Activated CD4-positive, alpha-beta T cell treated with anti-CD3 and anti-CD28 coated beads for 36 hours (primary cell): ENCODE results near the gene GNG5. TPM values are rescaled to one million over a fixed set of nuclear protein-coding genes. Genes with fewer than 3 reads are reported as not detected.
A peak's percentile ranks its signal among the peaks of the same experiment; 100 is the strongest.
"Not testable (repeated sequence)": the region's sequence is repeated elsewhere in the genome, so short reads cannot be mapped to it uniquely, and the experiment has no call there.

Source experiments
- ATAC-seq: fragments of 200-7000 bp; cut with Tn5 transposase; one replicate; pipeline ENCODE4 v1.10.0; 2021; ENCODE audit warnings: mild to moderate bottlenecking, moderate library complexity
- CTCF ChIA-PET: fragments of 350-600 bp; sonication (Branson Sonifier 250); formaldehyde crosslinking; loops from one replicate; lab custom pipeline; 2021; ENCODE audit warnings: antibody characterized with exemption; lab: Charles Lee
- POLR2A ChIA-PET: fragments of 350-600 bp; sonication (Branson Sonifier 250); formaldehyde crosslinking; loops from one replicate; lab custom pipeline; 2021; ENCODE audit warnings: antibody characterized with exemption, inconsistent platforms; lab: Charles Lee
- DNase-seq: peaks from one replicate; pipeline ENCODE4 v3.0.0-alpha.2; 2020
- H3K27ac Mint-ChIP-seq: one replicate; pipeline ENCODE4 v1.8.0; 2021; ENCODE audit warnings: mixed read lengths
- H3K27me3 Mint-ChIP-seq: one replicate; pipeline ENCODE4 v1.8.0; 2021; ENCODE audit warnings: mixed read lengths
- H3K36me3 Mint-ChIP-seq: one replicate; pipeline ENCODE4 v1.8.0; 2021; ENCODE audit warnings: low read depth, mixed read lengths
- H3K4me1 Mint-ChIP-seq: one replicate; pipeline ENCODE4 v1.8.0; 2021; ENCODE audit warnings: mixed read lengths
- H3K4me3 Mint-ChIP-seq: one replicate; pipeline ENCODE4 v1.8.0; 2021; ENCODE audit warnings: mild to moderate bottlenecking, moderate library complexity, mixed read lengths
- H3K9me3 Mint-ChIP-seq: one replicate; pipeline ENCODE4 v1.8.0; 2021; ENCODE audit warnings: low read depth, mixed read lengths
- intact Hi-C, 2 experiments: fragments of 100-400 bp; cut with DNase I in 1 of 2; cut with micrococcal nuclease in 1 of 2; formaldehyde crosslinking; loops; one replicate each; pipeline versions ENCODE4 v1.14.2 to v1.15.1; 2022 to 2024; cut with DNase I, micrococcal nuclease
- total RNA-seq, 2 experiments: library from RNA; stranded (reverse); gene quantifications; one replicate each; pipeline ENCODE4 v1.2.3, GENCODE V29; 2021

GNG5 gene
- total RNA-seq, 2 experiments from 2014 or later = 124 to 159 TPM

DNA sequence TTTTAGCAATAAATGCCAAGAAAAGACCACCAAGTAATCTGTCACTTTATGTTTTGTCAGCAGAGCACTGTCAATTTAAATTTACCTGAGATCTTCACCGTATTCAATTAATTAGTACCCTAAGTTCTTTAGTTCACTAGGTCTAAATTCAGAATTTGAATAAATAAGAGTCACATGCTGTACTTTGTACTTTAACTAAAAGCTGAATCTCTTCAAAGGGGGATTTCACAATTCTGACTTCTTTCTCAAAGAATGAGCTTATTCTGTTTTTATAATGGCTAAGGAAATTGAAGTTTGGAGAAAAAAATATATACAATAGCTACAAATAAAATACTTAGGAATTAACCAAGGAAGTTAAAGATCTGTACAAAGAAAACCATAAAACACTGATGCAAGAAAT, 2.1 kb upstream of the GNG5 start:
- ChIA-PET POLR2A (interaction anchor here (0.6 kb wide), 1 partner anchor 34 kb away, joined by 3 read pairs; no protein-coding TSS in a partner anchor), CTCF (interaction anchor here (0.6 to 1.3 kb wide), 4 partner anchors 28 to 264 kb away, joined by 3 to 4 read pairs (median 3); no protein-coding TSS in a partner anchor)
- DNase-seq (no peak), ATAC-seq (no peak)
- no peak overlapping the region for H3K4me3 Mint-ChIP-seq
- intact Hi-C loops = loop anchor here (5.0 to 10.0 kb wide), 4 partner anchors 364 to 766 kb away; partner anchors contain the start of genes BCL10 (in 1 of the 2), MCOLN2 (in 1 of the 2), PRKACB (in 1 of the 2) and SYDE2 (in 1 of the 2)
- peaks cover 9% of the 10 kb centered on the region for H3K36me3 Mint-ChIP-seq
- H3K27ac Mint-ChIP-seq = no peak overlapping the region
- no peaks in the 10 kb centered on the region for H3K27me3 Mint-ChIP-seq
- H3K4me1 Mint-ChIP-seq = peaks cover 15% of the 10 kb centered on the region
- H3K9me3 Mint-ChIP-seq = peaks cover 4% of the 10 kb centered on the region

DNA sequence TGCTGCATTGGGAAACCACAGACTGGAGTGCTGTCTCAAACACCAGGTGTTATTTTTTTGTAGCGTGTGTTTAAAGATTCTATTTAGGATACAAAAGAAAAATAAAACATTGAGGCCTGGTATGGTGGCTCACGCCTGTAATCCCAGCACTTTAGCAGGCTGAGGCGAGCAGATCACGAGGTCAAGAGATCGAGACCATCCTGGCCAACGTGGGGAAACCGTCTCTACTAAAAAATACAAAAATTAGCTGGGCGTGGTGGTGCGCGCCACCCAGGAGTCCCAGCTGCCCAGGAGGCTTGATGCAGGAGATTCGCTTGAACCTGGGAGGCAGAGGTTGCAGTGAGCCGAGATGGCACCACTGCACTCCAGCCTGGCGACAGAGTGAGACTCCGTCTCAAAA, 1.5 kb upstream of the GNG5 start:
- Mint-ChIP-seq H3K4me1 (peaks cover 22% of the 10 kb centered on the region), H3K36me3 (peaks cover 14% of the 10 kb centered on the region)
- H3K27ac Mint-ChIP-seq, H3K27me3 Mint-ChIP-seq, POLR2A ChIA-PET, ATAC-seq, DNase-seq, H3K4me3 Mint-ChIP-seq, H3K9me3 Mint-ChIP-seq: not testable (repeated sequence)
- intact Hi-C loops = loop anchor here (2.0 to 10.0 kb wide), 6 partner anchors 209 to 767 kb away; partner anchors contain the start of genes BCL10 (in 1 of the 2), MCOLN2 (in 1 of the 2), PRKACB (in 1 of the 2) and SYDE2 (in 1 of the 2)
- CTCF ChIA-PET = interaction anchor here (0.9 to 2.8 kb wide), 2 partner anchors 27 to 65 kb away, joined by 3 to 11 read pairs; partner anchors contain the start of gene CTBS

DNA sequence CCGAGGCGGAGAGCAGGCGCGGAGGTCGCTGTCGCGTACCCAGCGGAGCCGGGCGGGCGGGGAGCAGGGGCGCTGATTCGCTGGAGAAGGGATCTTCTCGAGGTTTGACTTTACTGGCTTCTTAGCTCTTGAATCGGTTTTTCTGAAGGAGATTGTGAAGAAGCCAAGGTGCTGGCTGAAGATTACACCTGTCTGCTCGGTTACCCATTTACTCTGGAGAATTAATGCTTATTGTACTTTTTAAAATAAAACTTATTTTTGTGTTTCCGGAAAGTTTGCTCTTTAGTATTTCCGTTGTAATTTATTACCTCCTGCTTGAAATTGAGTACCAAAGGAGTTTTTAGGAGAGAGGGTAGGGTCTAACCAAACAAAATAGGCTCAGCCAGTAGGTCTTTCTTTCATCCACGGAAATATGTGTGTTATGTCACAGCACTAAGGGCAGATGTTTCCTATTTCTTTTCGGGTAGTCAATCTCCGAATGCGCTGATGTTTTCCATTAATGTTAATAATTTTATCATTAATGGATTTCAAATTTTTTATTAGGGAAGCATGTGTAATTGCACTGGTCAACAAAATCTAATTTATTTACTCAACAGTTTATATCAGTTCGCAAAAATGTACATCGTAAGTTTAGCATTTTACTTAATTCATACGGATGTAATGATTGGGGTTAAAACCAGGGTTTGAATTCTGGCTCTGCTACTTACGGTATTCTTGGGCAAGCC, 510 bp upstream of the GNG5 start:
- ChIA-PET CTCF (interaction anchor here (0.8 to 2.8 kb wide), 8 partner anchors 28 to 356 kb away, joined by 3 to 11 read pairs (median 3); partner anchors contain the start of genes CTBS and RPF1), POLR2A (interaction anchor here (1.0 to 1.6 kb wide), 4 partner anchors 26 to 360 kb away, joined by 3 to 20 read pairs (median 6); partner anchors contain the start of gene CTBS)
- peaks cover 15% of the 10 kb centered on the region for H3K36me3 Mint-ChIP-seq
- H3K4me1 Mint-ChIP-seq = peaks cover 22% of the 10 kb centered on the region
- peaks cover 4% of the 10 kb centered on the region for H3K9me3 Mint-ChIP-seq
- no peaks in the 10 kb centered on the region for H3K27me3 Mint-ChIP-seq
- intact Hi-C loops = loop anchor here (1.0 to 10.0 kb wide), 13 partner anchors 28 to 768 kb away; partner anchors contain the start of genes CTBS (in 2 of the 2), RPF1 (in 2 of the 2), SSX2IP (in 2 of the 2) and BCL10 (in 1 of the 2)
- H3K4me3 Mint-ChIP-seq = peak overlapping the region; percentile 96
- no peak for ATAC-seq
- peak overlapping the region; percentile 96 for H3K27ac Mint-ChIP-seq
- DNase-seq = no peak

- ChIA-PET POLR2A (interaction anchor here (0.7 to 1.6 kb wide), 7 partner anchors 25 to 361 kb away, joined by 3 to 20 read pairs (median 5); partner anchors contain the start of genes CTBS and PRKACB), CTCF (interaction anchor here (0.8 to 2.8 kb wide), 6 partner anchors 27 to 248 kb away, joined by 3 to 11 read pairs (median 3); partner anchors contain the start of genes CTBS and RPF1)
- peaks cover 34% of the 10 kb centered on the region for H3K4me1 Mint-ChIP-seq
- H3K4me3 Mint-ChIP-seq = peak overlapping the region; percentile 96
- intact Hi-C loops = loop anchor here (1.0 to 10.0 kb wide), 14 partner anchors 26 to 769 kb away; partner anchors contain the start of genes CTBS (in 2 of the 2), RPF1 (in 2 of the 2), SSX2IP (in 2 of the 2) and BCL10 (in 1 of the 2)
- ATAC-seq (peak; percentile 7), DNase-seq (no peak)
- H3K27me3 Mint-ChIP-seq = no peaks in the 10 kb centered on the region
- H3K27ac Mint-ChIP-seq = peak overlapping the region; percentile 100
- H3K9me3 Mint-ChIP-seq = peaks cover 4% of the 10 kb centered on the region
- peaks cover 26% of the 10 kb centered on the region for H3K36me3 Mint-ChIP-seq
These were observed 834 bp downstream of the GNG5 start for GRCh38 chr1:84505493-84506001.

DNA sequence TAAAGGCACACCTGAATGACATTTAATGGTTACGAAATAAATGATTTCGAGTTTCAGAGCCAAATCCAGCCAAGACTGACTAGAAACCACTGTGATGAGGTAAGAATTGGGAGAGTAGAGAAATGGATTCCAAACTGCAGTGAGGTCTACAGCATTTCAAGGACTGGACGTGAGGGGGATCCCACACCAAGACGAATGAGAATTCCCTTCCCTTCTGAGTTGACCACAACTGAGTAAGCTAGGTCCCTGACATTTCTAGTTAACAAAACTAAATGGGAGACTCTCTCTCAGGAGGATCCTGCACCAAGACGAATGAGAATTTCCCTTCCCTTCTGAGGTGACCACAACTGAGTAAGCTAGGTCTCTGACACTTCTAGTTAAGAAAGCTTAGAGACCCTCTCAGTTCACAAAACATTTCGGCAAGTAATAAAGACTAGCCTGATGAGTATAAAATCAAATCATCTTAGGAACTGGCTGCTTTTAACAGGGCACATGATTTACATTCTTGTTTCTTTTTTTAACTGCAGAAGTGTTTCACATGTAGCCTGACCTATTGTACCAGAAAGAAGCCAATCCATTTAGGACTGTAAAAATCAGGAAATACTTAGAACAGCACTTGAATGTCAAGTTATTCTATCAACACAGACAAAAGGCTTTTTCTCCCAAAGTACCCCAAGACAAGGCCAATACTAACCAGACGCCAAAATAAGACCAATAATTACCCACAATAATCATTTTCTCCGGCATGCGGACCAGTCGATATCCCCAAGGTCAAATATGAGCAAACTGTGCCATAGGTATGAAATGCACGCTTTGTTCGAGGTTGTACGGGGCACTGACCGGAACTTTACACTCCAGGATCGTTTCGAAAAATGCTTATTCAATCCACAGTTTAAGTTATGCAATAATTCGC, 1.5 kb downstream of the GNG5 start:
- DNase-seq (peak; percentile 12), ATAC-seq (peak; percentile 11)
- no peaks in the 10 kb centered on the region for H3K27me3 Mint-ChIP-seq
- intact Hi-C loops = loop anchor here (1.0 to 10.0 kb wide), 6 partner anchors 114 to 770 kb away; partner anchors contain the start of genes BCL10 (in 1 of the 2), MCOLN2 (in 1 of the 2), PRKACB (in 1 of the 2) and SYDE2 (in 1 of the 2)
- H3K4me3 Mint-ChIP-seq = peak overlapping the region; percentile 96
- peaks cover 30% of the 10 kb centered on the region for H3K36me3 Mint-ChIP-seq
- CTCF ChIA-PET = interaction anchor here (0.5 to 2.8 kb wide), 5 partner anchors 15 to 164 kb away, joined by 3 to 11 read pairs (median 6); partner anchors contain the start of gene CTBS
- peaks cover 4% of the 10 kb centered on the region for H3K9me3 Mint-ChIP-seq
- H3K4me1 Mint-ChIP-seq = peaks cover 38% of the 10 kb centered on the region
- POLR2A ChIA-PET = interaction anchor here (0.7 to 1.4 kb wide), 6 partner anchors 15 to 351 kb away, joined by 3 to 9 read pairs (median 4); partner anchors contain the start of gene CTBS
- H3K27ac Mint-ChIP-seq = peak overlapping the region; percentile 100

- ChIA-PET CTCF (interaction anchor here (1.1 to 2.2 kb wide), 3 partner anchors 11 to 117 kb away, joined by 3 to 10 read pairs (median 3); no protein-coding TSS in a partner anchor), POLR2A (interaction anchor here (1.1 kb wide), 1 partner anchor 23 kb away, joined by 3 read pairs; no protein-coding TSS in a partner anchor)
- no peak overlapping the region for H3K27ac Mint-ChIP-seq
- intact Hi-C loops = loop anchor here (10.0 kb wide), 3 partner anchors 358 to 772 kb away; partner anchors contain the start of genes BCL10 (in 1 of the 2), MCOLN2 (in 1 of the 2) and PRKACB (in 1 of the 2)
- peaks cover 37% of the 10 kb centered on the region for H3K36me3 Mint-ChIP-seq
- DNase-seq = no peak
- no peaks in the 10 kb centered on the region for H3K9me3 Mint-ChIP-seq
- H3K4me3 Mint-ChIP-seq = no peak overlapping the region
- ATAC-seq = no peak
- H3K27me3 Mint-ChIP-seq = no peaks in the 10 kb centered on the region
- peaks cover 45% of the 10 kb centered on the region for H3K4me1 Mint-ChIP-seq
These were observed 3.5 kb downstream of the GNG5 start for GRCh38 chr1:84502927-84503326.

GRCh38 chr1:84497631-84498275, 8.6 kb downstream of the GNG5 start:
- peaks cover 52% of the 10 kb centered on the region for H3K36me3 Mint-ChIP-seq
- POLR2A ChIA-PET = interaction anchor here (1.4 kb wide), 1 partner anchor 76 kb away, joined by 3 read pairs; no protein-coding TSS in a partner anchor

GRCh38 chr1:84496498-84496897, 9.9 kb downstream of the GNG5 start:
- DNase-seq (no peak), ATAC-seq (no peak)
- H3K27me3 Mint-ChIP-seq = no peaks in the 10 kb centered on the region
- peaks cover 60% of the 10 kb centered on the region for H3K36me3 Mint-ChIP-seq
- peaks cover 26% of the 10 kb centered on the region for H3K4me1 Mint-ChIP-seq
- no peaks in the 10 kb centered on the region for H3K9me3 Mint-ChIP-seq
- ChIA-PET POLR2A (no interaction called here), CTCF (interaction anchor here (1.4 kb wide), 1 partner anchor 20 kb away, joined by 3 read pairs; no protein-coding TSS in a partner anchor)
- no peak overlapping the region for H3K27ac Mint-ChIP-seq
- no peak overlapping the region for H3K4me3 Mint-ChIP-seq
- intact Hi-C loops = no loop called here

More at GRCh38 chr1:84497631-84498275, 8.6 kb downstream of the GNG5 start:
- intact Hi-C loops = no loop called here
- H3K27ac Mint-ChIP-seq = no peak overlapping the region
- no peaks in the 10 kb centered on the region for H3K9me3 Mint-ChIP-seq
- CTCF ChIA-PET = interaction anchor here (0.6 to 1.0 kb wide), 2 partner anchors 8 to 901 kb away, joined by 3 read pairs; no protein-coding TSS in a partner anchor
- H3K4me3 Mint-ChIP-seq = no peak overlapping the region
- no peaks in the 10 kb centered on the region for H3K27me3 Mint-ChIP-seq
- no peak for DNase-seq
- peaks cover 29% of the 10 kb centered on the region for H3K4me1 Mint-ChIP-seq
- no peak for ATAC-seq

GRCh38 chr1:84493747-84494146, 12.6 kb downstream of the GNG5 start:
- Mint-ChIP-seq H3K9me3 (no peaks in the 10 kb centered on the region), H3K36me3 (peaks cover 56% of the 10 kb centered on the region), H3K27ac (peak overlapping the region; percentile 44), H3K4me1 (peaks cover 11% of the 10 kb centered on the region), H3K4me3 (no peak overlapping the region), H3K27me3 (no peaks in the 10 kb centered on the region)
- ATAC-seq (peak; percentile 53), DNase-seq (no peak)
- ChIA-PET POLR2A (no interaction called here), CTCF (interaction anchor here (0.6 to 0.7 kb wide), 2 partner anchors 13 to 84 kb away, joined by 3 to 4 read pairs; no protein-coding TSS in a partner anchor)
- intact Hi-C loops = no loop called here
